Endothelial cell of umbilical vein (primary cell): ENCODE measurements around the gene ASMT. TPM values are rescaled to one million over a fixed set of nuclear protein-coding genes. Genes with fewer than 3 reads are reported as not detected.

ENCODE experiments used
- BruUV-seq: library from RNA; stranded (reverse); fragments of 400-500 nt; replicated peaks from 2 replicates; lab custom pipeline; 2021; lab: Mats Ljungman, UMichigan
- CTCF ChIA-PET: fragments of 300-600, 350-600 bp; sonication (Branson Sonifier 250); formaldehyde crosslinking; loops from one replicate; lab custom pipeline; 2021; ENCODE audit warnings: antibody characterized with exemption, inconsistent platforms; lab: Charles Lee
- POLR2A ChIA-PET: fragments of 300-600, 350-600 bp; sonication (Branson Sonifier 250); formaldehyde crosslinking; loops from one replicate; lab custom pipeline; 2021; ENCODE audit warnings: antibody characterized with exemption, inconsistent platforms; lab: Charles Lee
- DNase-seq: peaks from one replicate; pipeline ENCODE4 v3.0.0-alpha.2; 2011; ENCODE audit warnings: low read depth, low spot score
- FAIRE-seq: peaks from 2 replicates; lab custom pipeline; 2011; peaks lifted over from hg19 to GRCh38; lab: Jason Lieb, UNC
- H2AFZ ChIP-seq: 2 replicates; pipeline ENCODE4 v1.6.0; 2012; ENCODE audit warnings: low read depth, low read length, control low read depth, inconsistent platforms
- H3K27ac ChIP-seq: 2 replicates; pipeline ENCODE4 v1.5.1; 2011; ENCODE audit warnings: low read depth, mild to moderate bottlenecking, control low read depth, low read length, moderate library complexity; ENCODE audit not compliant: insufficient read depth
- H3K27me3 ChIP-seq, 2 experiments: 2 replicates each; pipeline versions ENCODE4 v1.6.0 to v1.6.1; 2011; ENCODE audit warnings: low read length in 2 of 2, mixed read lengths in 1 of 2; ENCODE audit not compliant: control insufficient read depth in 2 of 2, insufficient read depth in 2 of 2
- H3K36me3 ChIP-seq, 2 experiments: 2 replicates in 1 of 2; 3 replicates in 1 of 2; pipeline ENCODE4 v1.5.1; 2011; ENCODE audit warnings: low read length in 2 of 2, mild to moderate bottlenecking in 1 of 2, moderate library complexity in 1 of 2; ENCODE audit not compliant: control insufficient read depth in 2 of 2, insufficient read depth in 2 of 2; ENCODE audit errors: extremely low read depth in 1 of 2
- H3K4me1 ChIP-seq: 3 replicates; pipeline ENCODE4 v1.5.1; 2011; ENCODE audit warnings: mild to moderate bottlenecking, low read length; ENCODE audit not compliant: control insufficient read depth, insufficient read depth; ENCODE audit errors: extremely low read depth
- H3K4me2 ChIP-seq: 2 replicates; pipeline ENCODE4 v1.6.1; 2011; ENCODE audit warnings: low read length, control low read depth, mixed read lengths; ENCODE audit not compliant: insufficient read depth
- H3K4me3 ChIP-seq, 3 experiments: fragments of 200-600 bp in 1 of 3; sonication (generic), shearing (Covaris generic) in 1 of 3; replicated peaks in 1 of 3; 2 replicates each; pipeline ENCODE4 v1.5.1; 2011 to 2016; ENCODE audit warnings: control low read depth in 3 of 3, low read length in 3 of 3, mild to moderate bottlenecking in 2 of 3, inconsistent platforms in 1 of 3, low read depth in 1 of 3, moderate library complexity in 1 of 3; ENCODE audit not compliant: insufficient read depth in 1 of 3
- H3K79me2 ChIP-seq: 2 replicates; pipeline ENCODE4 v1.6.0; 2012; ENCODE audit warnings: low read length, inconsistent platforms; ENCODE audit not compliant: control insufficient read depth, insufficient read depth
- H3K9ac ChIP-seq: replicated peaks from 2 replicates; pipeline ENCODE3; 2011; ENCODE audit warnings: low read length, control low read depth; ENCODE audit not compliant: insufficient read depth; ENCODE audit errors: extremely low read depth
- H3K9me1 ChIP-seq: replicated peaks from 3 replicates; pipeline ENCODE4 v1.6.0; 2011; ENCODE audit warnings: mild to moderate bottlenecking, low read length; ENCODE audit not compliant: control insufficient read depth, insufficient read depth; ENCODE audit errors: extremely low read depth
- H3K9me3 ChIP-seq: replicated peaks from 2 replicates; pipeline ENCODE4 v1.5.1; 2012; ENCODE audit warnings: low read length, inconsistent platforms; ENCODE audit not compliant: control insufficient read depth, insufficient read depth
- H4K20me1 ChIP-seq: replicated peaks from 2 replicates; pipeline ENCODE3; 2011; ENCODE audit warnings: mild to moderate bottlenecking, low read length; ENCODE audit not compliant: control insufficient read depth, insufficient read depth; ENCODE audit errors: extremely low read depth
- CTCF ChIP-seq, 2 donors: IDR thresholded peaks; 1 replicate in 1 of 2; 2 replicates in 1 of 2; pipeline ENCODE4 v1.5.1; 2011; ENCODE audit warnings: low read length in 2 of 2, mild to moderate bottlenecking in 2 of 2, moderate library complexity in 2 of 2, control low read depth in 1 of 2, inconsistent platforms in 1 of 2, low read depth in 1 of 2; ENCODE audit not compliant: insufficient read depth in 1 of 2; ENCODE audit errors: extremely low read depth in 1 of 2
- EZH2 ChIP-seq: IDR thresholded peaks from 2 replicates; pipeline ENCODE4 v1.6.1; 2012; ENCODE audit warnings: borderline replicate concordance, low read depth, mild to moderate bottlenecking, moderate library complexity, low read length, inconsistent platforms; ENCODE audit not compliant: severe bottlenecking
- FOS ChIP-seq: IDR thresholded peaks from 2 replicates; pipeline ENCODE4 v1.6.1; 2011; ENCODE audit warnings: mild to moderate bottlenecking, low read length, moderate library complexity, borderline replicate concordance; ENCODE audit not compliant: insufficient read depth
- GATA2 ChIP-seq: IDR thresholded peaks from 2 replicates; pipeline ENCODE4 v1.7.0; 2011; ENCODE audit warnings: low read depth, mild to moderate bottlenecking, moderate library complexity, mixed read lengths, low read length; ENCODE audit not compliant: insufficient read length, insufficient read depth
- JUN ChIP-seq: IDR thresholded peaks from 2 replicates; pipeline ENCODE4 v1.6.1; 2011; ENCODE audit warnings: borderline replicate concordance, low read depth; ENCODE audit not compliant: insufficient read length, insufficient read depth
- MAX ChIP-seq: IDR thresholded peaks from 2 replicates; pipeline ENCODE4 v1.6.1; 2011; ENCODE audit not compliant: insufficient read depth, insufficient read length
- MYC ChIP-seq: IDR thresholded peaks from one replicate; pipeline ENCODE4 v1.6.1; 2011; ENCODE audit warnings: mild to moderate bottlenecking, low read depth, low read length
- POLR2A ChIP-seq: IDR thresholded peaks from 2 replicates; pipeline ENCODE4 v1.6.1; 2012; ENCODE audit warnings: low read depth, mild to moderate bottlenecking, control low read depth, low read length
- POLR2AphosphoS5 ChIP-seq: IDR thresholded peaks from 2 replicates; pipeline ENCODE4 v1.6.1; 2012; ENCODE audit warnings: low read depth, mild to moderate bottlenecking, control low read depth, low read length, moderate library complexity; ENCODE audit not compliant: insufficient read depth
- dilution Hi-C: fragments of 300-500 bp; cut with MboI; formaldehyde crosslinking; loops from one replicate; pipeline ENCODE4 v1.15.0; 2019; ENCODE audit warnings: low sequenced_read_pairs; ENCODE audit not compliant: extremely low pct_ligation_motif_present
- intact Hi-C: fragments of 100-400 bp; cut with micrococcal nuclease; formaldehyde crosslinking; loops from one replicate; pipeline ENCODE4 v1.10.0; 2022
- polyA plus RNA-seq, 4 experiments: library from polyadenylated mRNA; depleted of rRNA in 3 of 4; stranded (reverse) in 3 of 4; unstranded in 1 of 4; fragments of >200 nt; gene quantifications; 2 replicates each; pipeline versions ENCODE4 v1.2.1 to v1.2.3, GENCODE V29; 2011 to 2012; ENCODE audit warnings: missing spikeins in 1 of 4
- total RNA-seq: library from RNA; stranded (reverse); gene quantifications from 2 replicates; pipeline ENCODE4 v1.2.3, GENCODE V29; 2021

The ASMT gene
- total and polyA plus RNA-seq, 2 donors (not counting 3 experiments of a cell fraction or from before 2014, with no cell fraction given): not detected

GRCh38 chrX:1610166-1610565 lies 4.7 kb upstream of the ASMT start:
- ChIA-PET CTCF (no interaction called here), POLR2A (no interaction called here)
- H3K4me2 ChIP-seq: no peak overlapping the region
- H3K27me3 ChIP-seq: no peaks in the 10 kb centered on the region
- no peak overlapping the region for H3K4me3 ChIP-seq
- dilution Hi-C loops (no loop called here), intact Hi-C loops (no loop called here)
- H3K36me3 ChIP-seq: no peaks in the 10 kb centered on the region
- no peaks in the 10 kb centered on the region for H4K20me1 ChIP-seq
- no peak overlapping the region for H3K27ac ChIP-seq
- no peak overlapping the region for H3K9ac ChIP-seq
- H3K79me2 ChIP-seq: no peaks in the 10 kb centered on the region
- FAIRE-seq (no peak), DNase-seq (no peak)
- H3K9me3 ChIP-seq: no peaks in the 10 kb centered on the region
- H3K9me1 ChIP-seq: no peaks in the 10 kb centered on the region
- no TSS peak for BruUV-seq
- TF ChIP-seq JUN (no peak), POLR2A (no peak), MAX (no peak), POLR2AphosphoS5 (no peak), CTCF (IDR thresholded peaks at IDR 0.05; ENCODE audit: extremely low read depth in 1 of 2, insufficient read depth in 1 of 2, low read depth in 1 of 2, low read length in 2 of 2) (no peak), GATA2 (no peak), FOS (no peak), EZH2 (no peak), MYC (no peak)
- H3K4me1 ChIP-seq: no peaks in the 10 kb centered on the region
- H2AFZ ChIP-seq: no peak overlapping the region
